ENCODE measurements around the gene FAM20A. TPM values are rescaled to one million over a fixed set of nuclear protein-coding genes. Genes with fewer than 3 reads are reported as not detected.

The FAM20A gene
- total and polyA plus RNA-seq, 2 donors (not counting 1 experiment from before 2014, with no cell fraction given) = not detected

DNA sequence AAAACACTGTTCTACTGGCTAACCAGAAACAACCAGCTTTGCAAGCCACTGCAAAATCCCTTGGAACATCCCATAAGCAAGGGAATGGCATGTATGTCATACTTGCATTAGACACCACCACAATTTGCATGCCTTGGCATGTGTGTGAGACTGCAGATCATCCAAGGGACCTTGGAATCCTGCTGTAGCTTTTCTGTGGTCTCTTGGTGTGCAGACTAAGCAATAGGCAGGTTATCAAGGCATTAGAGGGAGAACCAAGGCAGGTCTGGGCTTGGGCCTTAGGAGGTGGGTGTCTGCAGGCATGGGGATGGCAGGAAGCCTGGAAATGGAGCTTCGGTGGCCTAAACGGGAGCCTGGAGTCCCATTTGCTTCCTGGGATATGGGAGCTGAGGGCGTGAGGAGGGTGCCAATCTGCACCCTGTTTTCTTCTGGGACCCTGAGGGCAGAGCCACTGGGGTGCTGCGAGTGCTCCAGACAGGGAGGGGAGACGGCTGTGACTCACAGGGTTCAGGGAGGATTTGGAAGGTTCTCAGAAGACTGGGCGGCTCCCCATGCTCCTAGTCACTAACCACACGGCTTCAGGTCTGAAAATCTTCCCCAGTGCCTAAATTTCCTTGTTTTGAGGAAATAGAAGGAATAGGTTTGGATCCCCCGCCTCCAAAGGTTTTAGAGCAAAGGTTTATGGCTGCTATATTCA, 36.6 kb downstream of the FAM20A start:
- no peak overlapping the region for H3K9ac ChIP-seq (ENCODE audit: low read length)
- CTCF ChIA-PET = no interaction called here
- Mint-ChIP-seq H3K9me3 (ENCODE audit: insufficient read depth) (no peaks in the 10 kb centered on the region), H3K4me3 (no peak overlapping the region), H3K27ac (no peak overlapping the region), H3K27me3 (peaks cover 17% of the 10 kb centered on the region), H3K4me1 (no peaks in the 10 kb centered on the region)
- H2AFZ ChIP-seq (ENCODE audit: insufficient read depth, low read depth, low read length, poor library complexity, severe bottlenecking) = no peak overlapping the region
- POLR2A ChIA-PET = no interaction called here
- H3K36me3 ChIP-seq (replicated peaks in 1 of 2; ENCODE audit: control extremely low read depth in 1 of 2, control insufficient read depth in 1 of 2, extremely low read depth in 1 of 2, insufficient read depth in 2 of 2, low read length in 1 of 2) = no peaks in the 10 kb centered on the region
- intact Hi-C loops (cut with micrococcal nuclease) = no loop called here
- H3K9me3 ChIP-seq (ENCODE audit: control extremely low read depth in 1 of 3, control insufficient read depth in 2 of 3, insufficient read depth in 1 of 3, low read length in 2 of 3) = no peaks in the 10 kb centered on the region
- no peak for DNase-seq
- no peak overlapping the region for H3K4me2 ChIP-seq (replicated peaks; ENCODE audit: low read depth, low read length, poor library complexity, severe bottlenecking)
- 76% methylated on average over 3 of the region's 8 CpGs for WGBS (ENCODE audit: insufficient coverage)
- no peaks in the 10 kb centered on the region for H3K79me2 ChIP-seq (ENCODE audit: control insufficient read depth, insufficient read depth, low read length)
- TF ChIP-seq EZH2 (IDR thresholded peaks at IDR 0.05; ENCODE audit: borderline replicate concordance, insufficient read depth, low read depth, low read length, poor library complexity, severe bottlenecking) = no peak
- TF ChIP-seq, protein P1, sequence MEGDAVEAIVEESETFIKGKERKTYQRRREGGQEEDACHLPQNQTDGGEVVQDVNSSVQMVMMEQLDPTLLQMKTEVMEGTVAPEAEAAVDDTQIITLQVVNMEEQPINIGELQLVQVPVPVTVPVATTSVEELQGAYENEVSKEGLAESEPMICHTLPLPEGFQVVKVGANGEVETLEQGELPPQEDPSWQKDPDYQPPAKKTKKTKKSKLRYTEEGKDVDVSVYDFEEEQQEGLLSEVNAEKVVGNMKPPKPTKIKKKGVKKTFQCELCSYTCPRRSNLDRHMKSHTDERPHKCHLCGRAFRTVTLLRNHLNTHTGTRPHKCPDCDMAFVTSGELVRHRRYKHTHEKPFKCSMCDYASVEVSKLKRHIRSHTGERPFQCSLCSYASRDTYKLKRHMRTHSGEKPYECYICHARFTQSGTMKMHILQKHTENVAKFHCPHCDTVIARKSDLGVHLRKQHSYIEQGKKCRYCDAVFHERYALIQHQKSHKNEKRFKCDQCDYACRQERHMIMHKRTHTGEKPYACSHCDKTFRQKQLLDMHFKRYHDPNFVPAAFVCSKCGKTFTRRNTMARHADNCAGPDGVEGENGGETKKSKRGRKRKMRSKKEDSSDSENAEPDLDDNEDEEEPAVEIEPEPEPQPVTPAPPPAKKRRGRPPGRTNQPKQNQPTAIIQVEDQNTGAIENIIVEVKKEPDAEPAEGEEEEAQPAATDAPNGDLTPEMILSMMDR (IDR thresholded peaks at IDR 0.05) = no peak
- ATAC-seq (ENCODE audit: low read depth) = no peak
- no peaks in the 10 kb centered on the region for H3K4me1 ChIP-seq (ENCODE audit: control insufficient read depth in 2 of 2, insufficient read depth in 2 of 2, low read length in 2 of 2)
- no peak overlapping the region for H3K27ac ChIP-seq (ENCODE audit: low read length in 2 of 2)
- H4K20me1 ChIP-seq (ENCODE audit: control insufficient read depth, insufficient read depth, low read length, poor library complexity, severe bottlenecking) = no peaks in the 10 kb centered on the region
- no peak overlapping the region for H3K4me3 ChIP-seq (ENCODE audit: control extremely low read depth in 1 of 5, extremely low read depth in 1 of 5, insufficient read depth in 1 of 5, low read depth in 2 of 5, low read length in 4 of 5)
- peaks cover 0 to 4% (median 0%) of the 10 kb centered on the region in 4 experiments for H3K27me3 ChIP-seq (replicated peaks in 1 of 4; ENCODE audit: control extremely low read depth in 1 of 4, control insufficient read depth in 3 of 4, insufficient read depth in 4 of 4, low read length in 3 of 4)

GRCh38 chr17:68562736-68563135, 38.4 kb downstream of the FAM20A start:
- H3K4me3 Mint-ChIP-seq = no peak overlapping the region
- no peak for DNase-seq
- Histone ChIP-seq H3K4me1 (ENCODE audit: control insufficient read depth in 2 of 2, insufficient read depth in 2 of 2, low read length in 2 of 2) (no peaks in the 10 kb centered on the region), H3K27ac (ENCODE audit: low read length in 2 of 2) (no peak overlapping the region), H2AFZ (ENCODE audit: insufficient read depth, low read depth, low read length, poor library complexity, severe bottlenecking) (no peak overlapping the region), H3K4me3 (ENCODE audit: control extremely low read depth in 1 of 5, extremely low read depth in 1 of 5, insufficient read depth in 1 of 5, low read depth in 2 of 5, low read length in 4 of 5) (no peak overlapping the region), H3K9me3 (ENCODE audit: control extremely low read depth in 1 of 3, control insufficient read depth in 2 of 3, insufficient read depth in 1 of 3, low read length in 2 of 3) (no peaks in the 10 kb centered on the region), H3K9ac (ENCODE audit: low read length) (no peak overlapping the region), H4K20me1 (ENCODE audit: control insufficient read depth, insufficient read depth, low read length, poor library complexity, severe bottlenecking) (no peaks in the 10 kb centered on the region), H3K36me3 (replicated peaks in 1 of 2; ENCODE audit: control extremely low read depth in 1 of 2, control insufficient read depth in 1 of 2, extremely low read depth in 1 of 2, insufficient read depth in 2 of 2, low read length in 1 of 2) (no peaks in the 10 kb centered on the region), H3K4me2 (replicated peaks; ENCODE audit: low read depth, low read length, poor library complexity, severe bottlenecking) (no peak overlapping the region), H3K79me2 (ENCODE audit: control insufficient read depth, insufficient read depth, low read length) (no peaks in the 10 kb centered on the region), H3K27me3 (replicated peaks in 1 of 4; ENCODE audit: control extremely low read depth in 1 of 4, control insufficient read depth in 3 of 4, insufficient read depth in 4 of 4, low read length in 3 of 4) (peaks cover 0 to 4% (median 0%) of the 10 kb centered on the region in 4 experiments)
- H3K4me1 Mint-ChIP-seq = no peaks in the 10 kb centered on the region
- intact Hi-C loops (cut with micrococcal nuclease) = no loop called here
- H3K9me3 Mint-ChIP-seq (ENCODE audit: insufficient read depth) = no peaks in the 10 kb centered on the region
- H3K27me3 Mint-ChIP-seq = peaks cover 12% of the 10 kb centered on the region
- H3K27ac Mint-ChIP-seq = no peak overlapping the region
- 91% methylated on average over 2 of the region's 4 CpGs for WGBS (ENCODE audit: insufficient coverage)
- no peak for ATAC-seq (ENCODE audit: low read depth)
- POLR2A ChIA-PET = no interaction called here
- CTCF ChIA-PET = no interaction called here
- no peak for TF ChIP-seq EZH2 (IDR thresholded peaks at IDR 0.05; ENCODE audit: borderline replicate concordance, insufficient read depth, low read depth, low read length, poor library complexity, severe bottlenecking)
- TF ChIP-seq, protein P1 (IDR thresholded peaks at IDR 0.05) = no peak

Measured in B cell (primary cell).